Measurements from ENCODE around the gene TMEM217.

- TF ChIP-seq CTCF (IDR thresholded peaks at IDR 0.05; ENCODE audit: poor library complexity) (no peak), EZH2phosphoT487 (IDR thresholded peaks at IDR 0.05; ENCODE audit: low read depth, severe bottlenecking, unreplicated experiment) (no peak)
These were observed 25.4 kb downstream of the TMEM217 start for GRCh38 chr6:37232430-37233017.

Measured in hepatocyte (in vitro differentiated cells).